HEK293 (cell line): ENCODE data around the gene KRTDAP.

Experiments
- GLI2 ChIP-seq: fragments of 450-650 bp; formaldehyde crosslinking; IDR thresholded peaks from 2 replicates; pipeline ENCODE4; 2017; ENCODE audit warnings: missing biosample characterization, missing genetic modification characterization, low read depth, borderline replicate concordance
- KLF7 ChIP-seq: fragments of 450-650 bp; formaldehyde crosslinking; IDR thresholded peaks from 2 replicates; pipeline ENCODE4 v1.5.1; 2016; ENCODE audit warnings: missing biosample characterization, missing genetic modification characterization, borderline replicate concordance
- MYNN ChIP-seq: fragments of 450-650 bp; formaldehyde crosslinking; IDR thresholded peaks from 2 replicates; pipeline ENCODE4 v1.5.1; 2016; ENCODE audit warnings: missing biosample characterization, missing genetic modification characterization, borderline replicate concordance
- MZF1 ChIP-seq: fragments of 450-650 bp; formaldehyde crosslinking; IDR thresholded peaks from 2 replicates; pipeline ENCODE4 v1.5.1; 2017; ENCODE audit warnings: missing biosample characterization, missing genetic modification characterization, borderline replicate concordance
- OVOL3 ChIP-seq: fragments of 450-650 bp; formaldehyde crosslinking; IDR thresholded peaks from 2 replicates; pipeline ENCODE4 v1.5.1; 2016; ENCODE audit warnings: missing biosample characterization, missing genetic modification characterization
- ZBTB8A ChIP-seq: fragments of 450-650 bp; formaldehyde crosslinking; IDR thresholded peaks from 2 replicates; pipeline ENCODE4 v1.5.1; 2016; ENCODE audit warnings: missing biosample characterization, missing genetic modification characterization
- ZFP3 ChIP-seq: fragments of 450-650 bp; formaldehyde crosslinking; IDR thresholded peaks from 2 replicates; pipeline ENCODE4 v1.5.1; 2016; ENCODE audit warnings: low read depth, missing biosample characterization, missing genetic modification characterization
- ZFP37 ChIP-seq: fragments of 450-650 bp; formaldehyde crosslinking; IDR thresholded peaks from 2 replicates; pipeline ENCODE4 v1.5.1; 2016; ENCODE audit warnings: missing biosample characterization, missing genetic modification characterization
- ZNF121 ChIP-seq: fragments of 450-650 bp; formaldehyde crosslinking; IDR thresholded peaks from 2 replicates; pipeline ENCODE4 v1.5.1; 2016; ENCODE audit warnings: missing biosample characterization, missing genetic modification characterization
- ZNF138 ChIP-seq: fragments of 450-650 bp; formaldehyde crosslinking; IDR thresholded peaks from 2 replicates; pipeline ENCODE4 v1.5.1; 2016; ENCODE audit warnings: missing biosample characterization, missing genetic modification characterization, borderline replicate concordance
- ZNF202 ChIP-seq: fragments of 450-650 bp; formaldehyde crosslinking; IDR thresholded peaks from 2 replicates; pipeline ENCODE4 v1.5.1; 2016; ENCODE audit warnings: missing biosample characterization, missing genetic modification characterization, borderline replicate concordance
- ZNF266 ChIP-seq: fragments of 450-650 bp; formaldehyde crosslinking; IDR thresholded peaks from 2 replicates; pipeline ENCODE4 v1.5.1; 2016; ENCODE audit warnings: missing biosample characterization, missing genetic modification characterization, low read depth
- ZNF292 ChIP-seq: fragments of 450-650 bp; formaldehyde crosslinking; IDR thresholded peaks from 2 replicates; pipeline ENCODE4 v1.5.1; 2016; ENCODE audit warnings: low read depth, missing biosample characterization, missing genetic modification characterization, borderline replicate concordance
- ZNF324 ChIP-seq: fragments of 450-650 bp; formaldehyde crosslinking; IDR thresholded peaks from 2 replicates; pipeline ENCODE4 v1.5.1; 2016; ENCODE audit warnings: missing biosample characterization, missing genetic modification characterization
- ZNF341 ChIP-seq: fragments of 450-650 bp; formaldehyde crosslinking; IDR thresholded peaks from 2 replicates; pipeline ENCODE4; 2016; ENCODE audit warnings: low read depth, missing biosample characterization, missing genetic modification characterization
- ZNF354C ChIP-seq: fragments of 450-650 bp; formaldehyde crosslinking; IDR thresholded peaks from 2 replicates; pipeline ENCODE4 v1.5.1; 2016; ENCODE audit warnings: missing biosample characterization, missing genetic modification characterization, low read depth, borderline replicate concordance
- ZNF404 ChIP-seq: fragments of 450-650 bp; formaldehyde crosslinking; IDR thresholded peaks from 2 replicates; pipeline ENCODE4 v1.5.1; 2017; ENCODE audit warnings: missing biosample characterization, missing genetic modification characterization
- ZNF426 ChIP-seq: fragments of 450-650 bp; formaldehyde crosslinking; IDR thresholded peaks from 2 replicates; pipeline ENCODE4 v1.5.1; 2017; ENCODE audit warnings: missing biosample characterization, missing genetic modification characterization, mild to moderate bottlenecking, inconsistent platforms, moderate library complexity
- ZNF558 ChIP-seq: fragments of 450-650 bp; formaldehyde crosslinking; IDR thresholded peaks from 2 replicates; pipeline ENCODE4 v1.5.1; 2016; ENCODE audit warnings: missing biosample characterization, missing genetic modification characterization
- ZNF654 ChIP-seq: fragments of 450-650 bp; formaldehyde crosslinking; IDR thresholded peaks from 2 replicates; pipeline ENCODE4 v1.5.1; 2016; ENCODE audit warnings: low read depth, missing biosample characterization, missing genetic modification characterization
- ZNF664 ChIP-seq: fragments of 450-650 bp; formaldehyde crosslinking; IDR thresholded peaks from 2 replicates; pipeline ENCODE4 v1.5.1; 2016; ENCODE audit warnings: missing biosample characterization, missing genetic modification characterization
- ZSCAN23 ChIP-seq: fragments of 450-650 bp; formaldehyde crosslinking; IDR thresholded peaks from 2 replicates; pipeline ENCODE4 v1.5.1; 2016; ENCODE audit warnings: missing biosample characterization, missing genetic modification characterization
- TF ChIP-seq, protein P1 (sequence below): fragments of 450-650 bp; formaldehyde crosslinking; IDR thresholded peaks from 2 replicates; pipeline ENCODE4 v1.5.1; 2016; ENCODE audit warnings: missing biosample characterization, missing genetic modification characterization
- TF ChIP-seq, protein P2 (sequence below): fragments of 450-650 bp; formaldehyde crosslinking; IDR thresholded peaks from 2 replicates; pipeline ENCODE4 v1.5.1; 2017; ENCODE audit warnings: missing biosample characterization, missing genetic modification characterization
- TF ChIP-seq, protein P3 (sequence below): fragments of 450-650 bp; formaldehyde crosslinking; IDR thresholded peaks from 2 replicates; pipeline ENCODE4 v1.5.1; 2016; ENCODE audit warnings: missing biosample characterization, missing genetic modification characterization
- TF ChIP-seq, protein P4 (sequence below): fragments of 450-650 bp; formaldehyde crosslinking; IDR thresholded peaks from 2 replicates; pipeline ENCODE4 v1.5.1; 2017; ENCODE audit warnings: missing biosample characterization, missing genetic modification characterization
- TF ChIP-seq, protein P5 (sequence below): fragments of 450-650 bp; formaldehyde crosslinking; conservative IDR thresholded peaks from 2 replicates; pipeline ENCODE4 v1.5.1; 2016; ENCODE audit warnings: low read depth, missing biosample characterization, missing genetic modification characterization
- TF ChIP-seq, protein P6 (sequence below): fragments of 450-650 bp; formaldehyde crosslinking; IDR thresholded peaks from 2 replicates; pipeline ENCODE4 v1.5.1; 2016; ENCODE audit warnings: missing biosample characterization, missing genetic modification characterization, borderline replicate concordance

KRTDAP gene

DNA sequence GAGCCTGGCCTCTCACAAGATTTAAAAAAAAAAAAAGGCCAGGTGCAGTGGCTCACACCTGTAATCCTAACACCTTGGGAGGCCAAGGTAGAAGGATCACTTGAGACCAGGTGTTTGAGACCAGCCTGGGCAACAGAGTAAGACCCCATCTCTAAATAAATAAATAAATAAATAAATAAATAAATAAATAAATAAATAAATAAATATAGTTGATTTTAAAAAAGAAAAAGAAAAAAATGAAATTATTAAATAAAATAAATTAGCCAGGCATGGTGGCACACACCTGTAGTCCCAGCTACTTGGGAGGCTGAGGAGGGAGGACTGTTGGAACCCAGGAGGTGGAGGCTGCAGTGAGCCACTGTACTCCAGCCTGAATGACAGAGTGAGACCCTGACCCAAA lies 28.5 kb downstream of the KRTDAP start (continued):
- TF ChIP-seq, protein P1, sequence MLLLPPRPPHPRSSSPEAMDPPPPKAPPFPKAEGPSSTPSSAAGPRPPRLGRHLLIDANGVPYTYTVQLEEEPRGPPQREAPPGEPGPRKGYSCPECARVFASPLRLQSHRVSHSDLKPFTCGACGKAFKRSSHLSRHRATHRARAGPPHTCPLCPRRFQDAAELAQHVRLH (tag by site-specific recombination) = peak; percentile 92
- TF ChIP-seq, protein P2, sequence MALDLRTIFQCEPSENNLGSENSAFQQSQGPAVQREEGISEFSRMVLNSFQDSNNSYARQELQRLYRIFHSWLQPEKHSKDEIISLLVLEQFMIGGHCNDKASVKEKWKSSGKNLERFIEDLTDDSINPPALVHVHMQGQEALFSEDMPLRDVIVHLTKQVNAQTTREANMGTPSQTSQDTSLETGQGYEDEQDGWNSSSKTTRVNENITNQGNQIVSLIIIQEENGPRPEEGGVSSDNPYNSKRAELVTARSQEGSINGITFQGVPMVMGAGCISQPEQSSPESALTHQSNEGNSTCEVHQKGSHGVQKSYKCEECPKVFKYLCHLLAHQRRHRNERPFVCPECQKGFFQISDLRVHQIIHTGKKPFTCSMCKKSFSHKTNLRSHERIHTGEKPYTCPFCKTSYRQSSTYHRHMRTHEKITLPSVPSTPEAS (tag by site-specific recombination) = 0 out of 2 replicates have a peak, but pooled peaks have one; percentile 9
- TF ChIP-seq ZNF324 (peak; percentile 37; the same call in 1 of the 2 replicates), ZSCAN23 (tag by site-specific recombination) (0 out of 2 replicates have a peak, but pooled peaks have one; percentile 42), ZNF558 (peak; percentile 92), KLF7 (tag by site-specific recombination) (peak; percentile 76; the same call in 1 of the 2 replicates), ZNF202 (tag by site-specific recombination) (peak; percentile 97), ZFP37 (tag by site-specific recombination) (peak; percentile 94), OVOL3 (peak; percentile 83), ZNF138 (tag by site-specific recombination) (0 out of 2 replicates have a peak, but pooled peaks have one; percentile 68), MYNN (tag by site-specific recombination) (peak; percentile 67; the same call in 1 of the 2 replicates), ZNF266 (tag by site-specific recombination) (peak; percentile 93), ZFP3 (tag by site-specific recombination) (peak; percentile 61), ZNF426 (tag by site-specific recombination) (peak; percentile 100), ZBTB8A (peak; percentile 93), GLI2 (tag by site-specific recombination) (peak; percentile 53; the same call in 1 of the 2 replicates), ZNF341 (tag by site-specific recombination) (peak; percentile 48; the same call in 1 of the 2 replicates), ZNF354C (tag by site-specific recombination) (peak; percentile 90; the same call in 1 of the 2 replicates), ZNF121 (peak; percentile 89), ZNF292 (peak; percentile 92), ZNF404 (tag by site-specific recombination) (peak; percentile 87), ZNF664 (tag by site-specific recombination) (peak; percentile 94), ZNF654 (peak; percentile 66), MZF1 (tag by site-specific recombination) (peak; percentile 76; the same call in 1 of the 2 replicates)
- TF ChIP-seq, protein P3, sequence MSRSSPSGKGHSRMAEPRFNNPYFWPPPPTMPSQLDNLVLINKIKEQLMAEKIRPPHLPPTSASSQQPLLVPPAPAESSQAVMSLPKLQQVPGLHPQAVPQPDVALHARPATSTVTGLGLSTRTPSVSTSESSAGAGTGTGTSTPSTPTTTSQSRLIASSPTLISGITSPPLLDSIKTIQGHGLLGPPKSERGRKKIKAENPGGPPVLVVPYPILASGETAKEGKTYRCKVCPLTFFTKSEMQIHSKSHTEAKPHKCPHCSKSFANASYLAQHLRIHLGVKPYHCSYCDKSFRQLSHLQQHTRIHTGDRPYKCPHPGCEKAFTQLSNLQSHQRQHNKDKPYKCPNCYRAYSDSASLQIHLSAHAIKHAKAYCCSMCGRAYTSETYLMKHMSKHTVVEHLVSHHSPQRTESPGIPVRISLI (tag by site-specific recombination) = 0 out of 2 replicates have a peak, but pooled peaks have one; percentile 23
- TF ChIP-seq, protein P4, sequence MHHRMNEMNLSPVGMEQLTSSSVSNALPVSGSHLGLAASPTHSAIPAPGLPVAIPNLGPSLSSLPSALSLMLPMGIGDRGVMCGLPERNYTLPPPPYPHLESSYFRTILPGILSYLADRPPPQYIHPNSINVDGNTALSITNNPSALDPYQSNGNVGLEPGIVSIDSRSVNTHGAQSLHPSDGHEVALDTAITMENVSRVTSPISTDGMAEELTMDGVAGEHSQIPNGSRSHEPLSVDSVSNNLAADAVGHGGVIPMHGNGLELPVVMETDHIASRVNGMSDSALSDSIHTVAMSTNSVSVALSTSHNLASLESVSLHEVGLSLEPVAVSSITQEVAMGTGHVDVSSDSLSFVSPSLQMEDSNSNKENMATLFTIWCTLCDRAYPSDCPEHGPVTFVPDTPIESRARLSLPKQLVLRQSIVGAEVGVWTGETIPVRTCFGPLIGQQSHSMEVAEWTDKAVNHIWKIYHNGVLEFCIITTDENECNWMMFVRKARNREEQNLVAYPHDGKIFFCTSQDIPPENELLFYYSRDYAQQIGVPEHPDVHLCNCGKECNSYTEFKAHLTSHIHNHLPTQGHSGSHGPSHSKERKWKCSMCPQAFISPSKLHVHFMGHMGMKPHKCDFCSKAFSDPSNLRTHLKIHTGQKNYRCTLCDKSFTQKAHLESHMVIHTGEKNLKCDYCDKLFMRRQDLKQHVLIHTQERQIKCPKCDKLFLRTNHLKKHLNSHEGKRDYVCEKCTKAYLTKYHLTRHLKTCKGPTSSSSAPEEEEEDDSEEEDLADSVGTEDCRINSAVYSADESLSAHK (tag by site-specific recombination) = peak; percentile 41; the same call in 1 of the 2 replicates
- TF ChIP-seq, protein P5, sequence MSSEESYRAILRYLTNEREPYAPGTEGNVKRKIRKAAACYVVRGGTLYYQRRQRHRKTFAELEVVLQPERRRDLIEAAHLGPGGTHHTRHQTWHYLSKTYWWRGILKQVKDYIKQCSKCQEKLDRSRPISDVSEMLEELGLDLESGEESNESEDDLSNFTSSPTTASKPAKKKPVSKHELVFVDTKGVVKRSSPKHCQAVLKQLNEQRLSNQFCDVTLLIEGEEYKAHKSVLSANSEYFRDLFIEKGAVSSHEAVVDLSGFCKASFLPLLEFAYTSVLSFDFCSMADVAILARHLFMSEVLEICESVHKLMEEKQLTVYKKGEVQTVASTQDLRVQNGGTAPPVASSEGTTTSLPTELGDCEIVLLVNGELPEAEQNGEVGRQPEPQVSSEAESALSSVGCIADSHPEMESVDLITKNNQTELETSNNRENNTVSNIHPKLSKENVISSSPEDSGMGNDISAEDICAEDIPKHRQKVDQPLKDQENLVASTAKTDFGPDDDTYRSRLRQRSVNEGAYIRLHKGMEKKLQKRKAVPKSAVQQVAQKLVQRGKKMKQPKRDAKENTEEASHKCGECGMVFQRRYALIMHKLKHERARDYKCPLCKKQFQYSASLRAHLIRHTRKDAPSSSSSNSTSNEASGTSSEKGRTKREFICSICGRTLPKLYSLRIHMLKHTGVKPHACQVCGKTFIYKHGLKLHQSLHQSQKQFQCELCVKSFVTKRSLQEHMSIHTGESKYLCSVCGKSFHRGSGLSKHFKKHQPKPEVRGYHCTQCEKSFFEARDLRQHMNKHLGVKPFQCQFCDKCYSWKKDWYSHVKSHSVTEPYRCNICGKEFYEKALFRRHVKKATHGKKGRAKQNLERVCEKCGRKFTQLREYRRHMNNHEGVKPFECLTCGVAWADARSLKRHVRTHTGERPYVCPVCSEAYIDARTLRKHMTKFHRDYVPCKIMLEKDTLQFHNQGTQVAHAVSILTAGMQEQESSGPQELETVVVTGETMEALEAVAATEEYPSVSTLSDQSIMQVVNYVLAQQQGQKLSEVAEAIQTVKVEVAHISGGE (tag by site-specific recombination) = peak; percentile 92
- TF ChIP-seq, protein P6, sequence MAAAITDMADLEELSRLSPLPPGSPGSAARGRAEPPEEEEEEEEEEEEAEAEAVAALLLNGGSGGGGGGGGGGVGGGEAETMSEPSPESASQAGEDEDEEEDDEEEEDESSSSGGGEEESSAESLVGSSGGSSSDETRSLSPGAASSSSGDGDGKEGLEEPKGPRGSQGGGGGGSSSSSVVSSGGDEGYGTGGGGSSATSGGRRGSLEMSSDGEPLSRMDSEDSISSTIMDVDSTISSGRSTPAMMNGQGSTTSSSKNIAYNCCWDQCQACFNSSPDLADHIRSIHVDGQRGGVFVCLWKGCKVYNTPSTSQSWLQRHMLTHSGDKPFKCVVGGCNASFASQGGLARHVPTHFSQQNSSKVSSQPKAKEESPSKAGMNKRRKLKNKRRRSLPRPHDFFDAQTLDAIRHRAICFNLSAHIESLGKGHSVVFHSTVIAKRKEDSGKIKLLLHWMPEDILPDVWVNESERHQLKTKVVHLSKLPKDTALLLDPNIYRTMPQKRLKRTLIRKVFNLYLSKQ (tag by site-specific recombination) = peak; percentile 88; the same call in 1 of the 2 replicates
- TF ChIP-seq, all 188 proteins: peak for 52; not testable (repeated sequence) for 136
